Right lobe of liver (tissue), 4 donors: Measurements from ENCODE around the gene AIF1.

ENCODE experiments used
- POLR2A ChIP-seq: fragments of 450-650 bp; IDR thresholded peaks from one replicate; pipeline ENCODE4 v1.6.1; 2017; ENCODE audit warnings: antibody characterized with exemption, mild to moderate bottlenecking
- TF ChIP-seq, protein P1 (sequence below), 4 donors: fragments of 200-600 bp in 3 of 4; fragments of 450-650 bp in 1 of 4; IDR thresholded peaks; one replicate each; pipeline versions ENCODE4 v1.5.1 to v1.8.0; 2016 to 2022; ENCODE audit warnings: antibody characterized with exemption in 4 of 4, mild to moderate bottlenecking in 2 of 4
- donor health status: DM: no; HTN: no; CAD: no.
- donor health status: DM: no; HTN: no; CAD: no.
- donor health status: DM: no; HTN: yes; CAD: no.

GRCh38 chr6:31657406-31658157 lies 42.5 kb downstream of the AIF1 start:
- TF ChIP-seq POLR2A: no peak
- TF ChIP-seq, protein P1, sequence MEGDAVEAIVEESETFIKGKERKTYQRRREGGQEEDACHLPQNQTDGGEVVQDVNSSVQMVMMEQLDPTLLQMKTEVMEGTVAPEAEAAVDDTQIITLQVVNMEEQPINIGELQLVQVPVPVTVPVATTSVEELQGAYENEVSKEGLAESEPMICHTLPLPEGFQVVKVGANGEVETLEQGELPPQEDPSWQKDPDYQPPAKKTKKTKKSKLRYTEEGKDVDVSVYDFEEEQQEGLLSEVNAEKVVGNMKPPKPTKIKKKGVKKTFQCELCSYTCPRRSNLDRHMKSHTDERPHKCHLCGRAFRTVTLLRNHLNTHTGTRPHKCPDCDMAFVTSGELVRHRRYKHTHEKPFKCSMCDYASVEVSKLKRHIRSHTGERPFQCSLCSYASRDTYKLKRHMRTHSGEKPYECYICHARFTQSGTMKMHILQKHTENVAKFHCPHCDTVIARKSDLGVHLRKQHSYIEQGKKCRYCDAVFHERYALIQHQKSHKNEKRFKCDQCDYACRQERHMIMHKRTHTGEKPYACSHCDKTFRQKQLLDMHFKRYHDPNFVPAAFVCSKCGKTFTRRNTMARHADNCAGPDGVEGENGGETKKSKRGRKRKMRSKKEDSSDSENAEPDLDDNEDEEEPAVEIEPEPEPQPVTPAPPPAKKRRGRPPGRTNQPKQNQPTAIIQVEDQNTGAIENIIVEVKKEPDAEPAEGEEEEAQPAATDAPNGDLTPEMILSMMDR (IDR thresholded peaks at IDR 0.05): no peak
